Stimulated activated CD8-positive, alpha-beta memory T cell treated with anti-CD3 and anti-CD28 coated beads, Interleukin-7, amount 100 ng/mL, for 48 hours (primary cell): ENCODE measurements around the gene SLC25A12.
"Not testable (repeated sequence)": the region's sequence is repeated elsewhere in the genome, so short reads cannot be mapped to it uniquely, and the experiment has no call there.

Experiments used
- DNase-seq, 2 donors: peaks; one replicate each; pipeline ENCODE4 v3.0.0-alpha.2; 2020; ENCODE audit warnings: low read depth in 1 of 2; ENCODE audit errors: extremely low read depth in 1 of 2

SLC25A12 gene

DNA sequence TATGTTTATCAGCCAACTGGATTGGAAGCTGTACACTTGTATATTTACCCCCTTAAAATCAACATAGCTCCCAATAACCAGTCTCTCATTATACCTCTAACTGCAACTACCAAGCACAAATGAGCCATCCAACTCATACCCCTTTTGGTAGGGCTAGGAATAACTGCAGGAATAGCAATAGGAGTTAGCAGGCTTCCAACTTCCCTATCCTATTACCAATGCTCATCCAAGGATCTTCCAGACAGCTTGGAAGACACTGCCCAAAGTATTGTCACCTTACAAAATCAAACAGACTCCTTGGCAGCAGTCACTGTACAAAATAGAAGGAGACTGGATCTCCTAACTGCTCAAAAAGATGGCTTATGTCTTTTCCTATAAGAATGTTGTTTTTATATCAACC is 61.6 kb downstream of the SLC25A12 start:
- no peak for DNase-seq

DNA sequence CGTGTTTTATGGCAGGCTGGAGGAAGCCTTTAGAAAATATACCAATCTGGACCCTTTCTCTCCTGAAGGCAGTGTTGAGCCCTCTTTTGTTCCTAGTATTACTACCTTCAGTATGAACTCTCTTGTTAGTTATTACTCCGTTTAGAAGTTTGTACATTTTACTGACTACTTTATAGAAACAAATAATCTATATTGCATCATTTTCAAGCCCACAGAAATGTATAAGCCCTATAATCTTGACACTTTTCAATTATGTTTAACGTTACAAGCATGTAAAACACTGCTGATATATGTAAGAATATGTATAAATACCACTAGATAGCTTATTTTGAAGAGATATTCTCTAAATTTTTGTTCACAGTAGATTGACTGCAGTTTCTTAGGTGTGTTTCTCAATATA is 64.0 kb downstream of the SLC25A12 start:
- no peak for DNase-seq

DNA sequence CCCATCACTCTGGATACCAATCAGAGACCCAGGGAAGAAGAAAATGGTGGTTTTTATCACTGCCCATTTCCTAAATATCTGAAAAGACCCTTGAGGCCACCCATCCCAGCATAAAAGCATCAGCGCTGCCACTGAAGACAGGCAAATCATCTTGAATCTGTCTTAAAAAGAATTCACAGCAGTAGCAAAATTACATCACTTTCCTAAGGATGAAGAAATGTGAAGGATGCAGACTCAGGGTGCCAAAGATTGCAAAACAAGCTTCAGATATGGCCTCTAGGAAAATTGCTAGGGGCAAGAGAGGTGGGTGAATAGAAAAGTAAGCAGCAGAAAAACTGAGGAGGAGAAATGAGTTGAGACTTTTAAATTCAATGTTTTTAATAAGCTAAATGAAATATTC is 70.0 kb downstream of the SLC25A12 start:
- no peak for DNase-seq

DNA sequence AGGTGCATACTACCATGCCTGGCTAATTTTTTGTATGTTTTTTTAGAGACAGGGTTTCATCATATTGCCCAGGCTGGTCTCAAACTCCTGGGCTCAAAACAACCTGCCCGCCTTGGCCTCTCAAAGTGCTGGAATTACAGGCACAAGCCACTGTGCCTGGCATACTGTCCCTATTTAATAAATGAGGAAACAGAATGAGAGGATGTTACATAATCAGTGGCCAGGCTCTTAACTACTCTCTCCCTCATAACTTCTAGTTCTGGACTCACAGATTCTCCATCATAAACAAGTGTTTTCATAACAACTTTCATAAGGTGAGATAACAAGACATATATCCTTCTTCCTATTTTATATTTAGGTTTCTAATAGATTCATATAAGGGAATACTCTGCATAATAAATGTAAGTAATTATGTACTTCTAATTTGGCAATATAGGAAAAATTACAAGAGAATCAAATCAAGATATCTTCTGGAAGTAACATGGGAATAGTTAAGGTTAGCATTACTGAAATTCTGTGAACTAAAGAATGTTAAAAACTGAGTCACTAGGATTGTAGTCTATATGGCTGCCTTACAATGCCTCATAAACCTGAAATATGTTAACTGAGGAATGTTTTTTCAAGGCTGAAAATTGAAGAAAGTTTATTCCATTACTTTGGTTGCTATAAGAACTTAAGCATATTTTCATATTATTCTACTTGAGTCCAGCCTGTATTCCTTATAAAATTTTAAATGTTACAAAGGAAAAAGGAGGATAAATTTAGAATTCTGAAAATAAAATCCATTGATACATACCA is 71.3 kb downstream of the SLC25A12 start:
- no peak for DNase-seq

DNA sequence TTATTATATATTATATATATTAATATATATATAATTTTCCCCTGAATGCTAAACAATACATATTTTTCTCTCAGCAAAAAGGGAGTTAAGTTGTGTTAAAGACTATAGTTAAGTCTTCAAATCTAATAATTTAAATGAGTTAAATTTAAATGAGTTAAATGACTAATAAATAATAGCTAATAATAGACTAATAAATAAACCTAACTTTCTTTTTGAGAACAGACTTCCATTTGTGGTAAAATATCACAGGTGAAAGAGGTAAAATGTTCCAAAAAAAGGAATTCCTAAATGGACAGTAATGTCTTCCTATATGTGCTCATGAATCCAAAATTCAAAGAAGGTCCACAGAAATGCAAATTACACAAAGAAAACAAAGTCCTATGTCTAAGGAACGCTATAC is 74.6 kb downstream of the SLC25A12 start:
- DNase-seq = no peak

DNA sequence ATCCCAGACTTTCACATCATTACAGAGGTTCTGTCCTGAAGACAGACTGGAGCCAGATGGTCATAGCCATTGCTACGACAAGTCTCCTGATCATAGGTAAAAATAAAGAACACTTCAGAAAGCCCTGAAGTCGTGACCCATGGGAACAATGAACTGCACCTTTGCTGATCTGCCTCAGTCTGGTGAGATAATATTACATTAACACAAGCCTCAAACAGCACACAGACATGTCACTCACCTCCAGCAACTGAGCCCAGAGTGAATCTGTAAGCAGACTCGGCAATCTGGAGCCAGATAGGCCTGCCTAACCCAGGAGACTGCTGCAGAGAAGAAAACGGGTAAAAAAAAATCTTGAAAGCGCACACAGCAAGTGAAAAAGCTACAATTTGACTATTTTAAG is 79.2 kb downstream of the SLC25A12 start:
- DNase-seq = no peak

DNA sequence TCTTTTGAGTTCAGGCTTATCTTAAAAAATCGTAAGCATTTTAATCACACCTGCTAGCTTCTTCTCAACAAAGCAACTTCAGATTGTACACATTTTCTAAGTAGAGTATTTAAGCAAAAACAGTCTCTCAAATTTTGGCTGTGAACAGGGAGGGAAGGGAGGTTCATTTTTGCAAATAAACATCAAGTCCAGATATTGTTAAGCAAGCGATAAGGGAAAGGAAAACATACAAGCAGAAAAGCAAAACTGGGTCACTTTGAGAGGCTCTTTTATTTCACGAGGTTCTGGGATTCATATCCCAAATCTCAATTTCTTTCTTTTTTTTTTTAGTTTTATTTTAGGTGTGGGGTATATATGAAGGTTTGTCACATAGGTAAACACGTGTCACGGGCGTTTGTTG is 79.9 kb downstream of the SLC25A12 start:
- no peak for DNase-seq

DNA sequence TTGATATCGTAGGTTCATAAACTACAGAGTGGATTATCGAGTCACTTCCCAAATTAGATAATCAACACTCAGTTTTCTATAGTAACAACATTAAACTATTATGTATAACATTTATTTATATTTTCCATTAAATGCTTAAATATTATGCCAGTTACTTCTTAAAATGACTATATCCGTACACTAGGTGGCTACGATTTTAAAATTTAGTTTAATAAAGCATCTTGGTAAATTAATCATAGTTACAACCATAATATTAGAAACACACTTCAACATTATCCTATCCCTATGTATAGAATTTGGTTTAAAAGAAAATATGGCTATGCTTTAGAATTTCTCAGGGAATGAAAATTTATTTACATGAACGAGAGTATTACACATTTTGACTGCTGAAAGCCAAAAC is 80.3 kb downstream of the SLC25A12 start:
- DNase-seq = no peak

DNA sequence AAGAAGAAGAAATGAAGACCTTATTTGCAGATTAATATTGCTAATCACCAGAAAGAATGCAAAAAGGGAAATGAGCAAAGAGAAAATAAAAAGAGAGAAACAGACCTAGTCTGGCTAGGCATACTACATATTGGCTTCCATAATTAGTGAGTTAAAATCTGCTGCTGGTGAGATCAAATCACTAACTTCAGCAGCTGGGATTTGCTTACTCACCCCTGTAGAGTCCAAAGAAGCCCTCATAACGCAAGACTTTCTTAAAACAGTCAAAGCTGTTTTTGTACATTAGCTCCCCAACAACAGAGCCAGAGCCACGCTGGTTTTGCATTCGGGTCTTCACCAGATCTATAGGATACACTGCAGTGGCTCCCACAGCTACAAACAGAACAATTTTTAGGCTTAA is 80.9 kb downstream of the SLC25A12 start:
- no peak for DNase-seq

DNA sequence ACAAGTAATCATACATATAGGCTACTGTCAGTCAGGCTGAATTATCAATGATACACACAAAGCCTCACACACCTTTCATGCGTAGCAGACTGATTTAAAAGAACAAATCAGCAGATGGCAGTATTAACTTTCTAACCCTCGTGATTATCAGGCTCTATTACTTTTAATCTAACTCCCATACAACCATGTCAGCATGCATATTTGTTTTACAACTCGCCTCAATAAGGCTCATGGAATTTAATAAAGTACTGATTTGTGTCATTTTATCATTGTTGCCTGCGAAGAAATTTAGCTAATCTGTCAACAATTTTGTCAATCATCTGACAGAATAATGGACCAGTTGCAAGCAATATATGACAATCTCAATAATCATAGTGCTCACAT is 82.8 kb downstream of the SLC25A12 start:
- no peak for DNase-seq

DNA sequence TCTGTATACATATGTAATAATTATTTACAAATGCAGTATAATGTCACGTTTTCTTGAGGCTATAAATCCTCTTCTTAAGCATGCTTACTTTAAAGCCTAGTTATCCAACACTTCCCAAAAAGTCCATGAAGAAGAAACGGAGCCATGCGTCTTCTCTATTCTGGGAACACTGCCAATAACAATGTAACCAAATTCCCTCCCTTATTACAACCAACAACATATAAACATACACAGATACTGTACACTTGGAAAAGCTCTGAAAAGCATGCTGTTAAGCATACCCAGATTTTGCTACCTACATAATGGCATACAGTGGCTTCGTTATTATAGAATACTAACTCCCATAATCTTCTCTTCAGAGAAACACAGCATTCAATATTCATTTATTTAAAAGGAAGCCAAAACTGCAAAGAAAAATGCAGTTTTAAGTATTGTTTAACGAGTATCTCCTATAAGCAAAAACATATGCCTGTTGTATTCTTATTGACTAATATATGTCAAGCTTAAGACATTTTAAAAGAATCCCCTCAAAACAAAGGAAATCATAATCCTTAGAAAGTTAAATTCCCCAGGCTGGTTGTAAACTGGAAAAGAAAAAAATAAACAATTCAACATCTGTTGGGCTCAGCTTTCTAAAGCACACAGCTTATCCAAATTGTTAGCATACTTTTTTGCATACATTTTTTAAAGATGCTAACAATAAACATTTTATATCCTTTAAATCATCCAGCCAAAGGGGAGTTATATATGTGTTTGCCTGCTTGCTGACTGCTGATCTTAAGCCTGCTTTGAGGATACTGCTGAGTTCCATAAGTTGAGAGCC is 83.4 kb downstream of the SLC25A12 start:
- DNase-seq = no peak

DNA sequence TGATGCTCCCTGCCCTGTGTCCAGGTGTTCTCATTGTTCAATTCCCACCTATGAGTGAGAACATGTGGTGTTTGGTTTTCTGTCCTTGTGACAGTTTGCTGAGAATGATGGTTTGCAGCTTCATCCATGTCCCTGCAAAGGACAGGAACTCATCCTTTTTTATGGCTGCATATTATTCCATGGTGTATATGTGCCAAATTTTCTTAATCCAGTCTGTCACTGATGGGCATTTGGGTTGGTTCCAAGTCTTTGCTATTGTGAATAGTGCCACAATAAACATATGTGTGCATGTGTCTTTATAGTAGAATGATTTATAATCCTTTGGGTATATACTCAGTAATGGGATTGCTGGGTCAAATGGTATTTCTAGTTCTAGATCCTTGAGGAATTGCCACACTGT is 85.2 kb downstream of the SLC25A12 start:
- DNase-seq = not testable (repeated sequence)

DNA sequence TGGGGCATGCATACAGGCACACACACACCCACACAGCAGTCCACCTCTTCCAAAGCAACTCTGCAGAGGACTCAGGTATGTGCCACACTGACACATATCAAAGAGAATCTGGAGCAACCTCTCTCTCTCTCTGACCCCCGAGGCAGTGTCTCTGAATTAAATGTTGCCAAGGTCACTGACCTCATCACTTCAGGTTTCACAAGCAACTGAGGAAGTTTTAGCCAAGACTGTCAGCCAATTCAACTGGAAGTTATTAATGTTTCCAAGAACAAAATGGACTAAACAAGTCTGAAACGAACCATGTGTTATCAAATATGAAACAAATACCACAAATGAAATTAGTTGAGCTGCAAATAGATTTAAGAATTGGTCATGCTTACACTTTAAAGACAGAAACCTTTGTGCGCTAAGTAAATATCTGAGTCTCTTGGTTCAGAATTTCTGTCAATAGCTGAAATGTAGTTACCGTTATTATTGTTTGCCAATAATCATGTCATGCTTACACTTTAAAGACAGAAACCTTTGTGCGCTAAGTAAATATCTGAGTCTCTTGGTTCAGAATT is 86.1 kb downstream of the SLC25A12 start:
- no peak for DNase-seq

DNA sequence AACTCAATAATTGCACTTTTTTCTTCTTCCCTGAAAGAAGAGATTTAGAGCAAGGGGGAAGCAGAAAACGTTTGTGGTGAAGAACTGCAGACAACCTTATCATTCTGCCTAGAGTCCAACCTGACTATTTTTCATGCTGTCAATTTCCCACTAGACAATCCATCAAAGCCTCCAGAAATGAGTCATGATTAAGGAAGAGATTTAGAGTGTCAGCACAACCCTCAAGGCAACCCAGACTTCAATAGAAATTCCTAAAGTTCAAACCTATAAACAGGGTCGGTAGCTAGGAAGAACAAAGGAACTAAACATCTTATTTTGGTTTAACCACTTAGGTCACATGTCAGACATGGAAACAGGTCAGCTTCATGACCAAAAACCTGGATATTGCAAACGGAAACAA is 86.9 kb downstream of the SLC25A12 start:
- DNase-seq = no peak

DNA sequence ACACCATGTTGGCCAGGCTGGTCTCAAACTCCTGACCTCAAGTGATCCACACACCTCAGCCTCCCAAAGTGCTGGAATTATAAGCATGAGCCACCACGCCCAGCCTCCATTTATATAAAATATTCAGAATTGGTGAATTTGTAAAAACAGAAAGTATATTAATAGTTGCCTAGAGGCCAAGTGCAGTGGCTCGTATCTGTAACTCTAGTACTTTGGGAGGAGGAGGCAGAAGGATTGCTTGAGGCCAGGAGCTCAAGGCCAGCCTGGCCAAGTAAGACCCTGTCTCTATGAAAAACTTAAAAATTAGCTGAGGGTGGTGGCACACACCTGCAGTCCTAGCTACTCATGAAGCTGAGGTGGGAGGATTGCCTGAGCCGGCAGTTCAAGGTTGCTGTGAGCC is 89.6 kb downstream of the SLC25A12 start:
- no peak for DNase-seq

DNA sequence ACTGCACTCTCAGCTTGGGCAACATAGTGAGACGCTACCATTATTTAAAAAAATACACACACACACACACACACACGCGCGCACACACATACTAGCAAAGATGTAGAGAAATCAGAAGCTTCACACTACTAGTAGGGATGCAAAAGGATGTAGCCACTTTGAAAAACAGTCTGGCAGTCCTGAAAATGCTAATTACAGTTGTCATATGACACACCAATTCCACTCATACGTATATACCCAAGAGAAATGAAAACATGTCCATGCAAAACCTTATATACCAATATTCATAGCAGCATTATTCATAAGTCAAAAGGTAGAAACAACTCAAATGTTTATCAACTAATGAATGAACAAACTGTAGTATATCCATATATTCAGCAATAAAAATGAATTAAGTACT is 90.3 kb downstream of the SLC25A12 start:
- DNase-seq = no peak

DNA sequence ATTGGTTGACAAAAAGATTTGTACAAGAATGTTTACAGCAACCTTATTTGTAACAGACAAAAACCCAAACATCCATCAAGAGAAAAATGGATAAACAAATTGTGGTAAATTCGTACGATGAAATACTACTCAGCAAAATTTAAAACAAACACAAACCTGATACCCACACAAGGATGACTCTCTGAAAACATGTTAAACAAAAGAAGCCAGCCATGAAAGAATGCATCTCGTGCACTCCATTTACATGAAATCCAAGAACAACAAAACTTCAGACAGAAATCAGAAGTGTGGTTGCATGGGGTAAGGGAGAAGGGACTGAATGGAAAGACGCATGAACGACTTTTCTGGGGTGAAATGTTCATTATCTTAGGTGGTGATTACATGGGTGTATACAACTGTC is 93.4 kb downstream of the SLC25A12 start:
- DNase-seq = no peak

DNA sequence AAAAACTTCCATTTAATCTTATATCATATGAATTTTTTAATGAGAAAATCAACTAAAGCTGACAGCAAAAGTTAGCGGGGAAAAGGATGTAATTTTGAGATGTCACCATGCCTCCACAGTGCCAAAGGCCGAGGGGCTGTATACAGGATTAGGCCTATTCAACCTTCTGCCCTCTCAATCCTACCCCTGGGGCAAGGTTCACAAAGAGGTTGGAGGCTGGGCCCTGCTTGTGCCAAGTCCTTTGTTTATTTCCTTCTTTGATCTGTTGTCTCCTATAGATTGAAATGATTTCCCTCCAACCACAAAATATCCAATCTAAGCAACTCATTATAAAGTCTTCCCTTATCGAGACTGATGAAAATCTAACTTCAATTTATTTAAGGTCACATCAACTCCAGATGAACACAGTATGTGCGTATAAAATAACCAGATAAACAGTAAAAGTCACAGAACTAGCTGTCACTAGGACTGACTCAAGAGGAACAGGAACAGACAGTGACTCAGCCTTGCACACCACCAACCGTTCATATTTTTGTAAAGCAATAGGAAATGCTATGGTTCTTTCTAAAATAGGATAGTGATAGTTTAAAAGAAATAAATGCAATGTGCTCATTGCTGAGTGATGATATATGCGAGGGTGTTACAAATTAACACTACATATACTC is 95.8 kb downstream of the SLC25A12 start:
- no peak for DNase-seq

DNA sequence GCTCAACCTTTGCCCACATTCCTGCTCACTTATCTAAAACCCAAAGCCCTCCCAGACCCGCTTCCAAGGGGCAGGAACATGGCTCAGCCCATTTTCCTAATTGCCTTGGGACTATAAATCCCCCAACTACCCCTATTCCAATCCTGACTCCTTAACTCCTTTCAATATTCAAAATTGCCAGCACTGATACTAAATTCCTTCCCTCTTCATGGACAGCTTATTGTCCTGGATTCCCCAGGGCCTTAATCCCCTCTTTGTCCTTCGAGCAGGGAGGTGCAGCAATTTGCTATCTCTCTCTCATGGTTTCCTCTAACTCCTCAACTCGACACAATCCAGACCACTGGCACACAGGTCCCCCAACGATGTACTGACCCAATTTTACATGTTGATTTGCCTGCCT is 99.1 kb downstream of the SLC25A12 start:
- DNase-seq = no peak

DNA sequence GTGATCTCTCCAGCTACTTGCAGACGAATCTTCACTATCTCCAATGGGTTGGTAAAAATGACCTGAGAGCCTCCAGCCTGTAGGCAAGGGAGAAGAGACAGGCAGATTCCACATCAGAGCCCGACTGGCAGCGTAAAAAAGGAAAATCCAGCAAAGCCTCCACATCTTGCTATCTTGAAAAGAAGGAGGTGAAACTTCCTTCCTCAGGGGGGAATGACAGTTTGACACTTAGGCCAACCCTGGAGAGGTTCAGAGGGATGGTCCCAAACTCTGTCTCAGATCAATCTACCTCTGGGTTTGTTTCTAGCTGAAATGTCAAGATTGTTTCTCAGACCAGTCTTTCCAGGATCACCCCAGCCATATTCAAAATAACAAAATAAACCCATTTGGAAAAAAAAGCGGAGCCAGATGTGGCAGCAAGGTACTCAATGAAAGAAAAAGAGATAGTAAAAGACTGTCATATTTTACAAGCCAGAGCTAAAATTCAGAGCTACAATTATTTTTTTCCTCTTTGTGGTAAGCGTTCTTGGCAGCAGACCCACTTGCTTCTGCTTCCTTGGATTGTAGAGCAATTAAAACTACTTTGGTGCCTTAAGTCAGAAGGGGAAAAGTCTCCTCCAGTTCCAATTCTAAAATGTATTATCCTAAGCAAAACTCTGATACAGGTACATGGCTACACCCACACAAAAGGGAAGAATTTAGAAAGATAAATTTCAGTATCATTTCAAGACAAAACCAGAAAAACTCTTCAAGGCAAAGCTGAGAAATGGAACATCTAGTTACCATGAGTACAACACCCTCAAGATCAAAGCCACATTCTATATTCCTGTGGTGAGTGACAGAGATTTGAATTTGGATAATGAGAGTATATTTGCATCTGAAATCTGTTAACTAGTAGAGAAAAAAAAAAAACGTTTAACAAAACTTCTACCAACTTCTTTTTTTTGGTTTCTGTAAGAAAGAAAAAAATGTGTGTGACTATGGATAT is 100.1 kb downstream of the SLC25A12 start:
- no peak for DNase-seq
